NCI-H345 treated with DMSO at 0.1 percent for 48 hours (cell line): ENCODE measurements around the gene STAB1.

Source experiments
- DNase-seq: peaks from one replicate; lab custom pipeline; 2025; ENCODE audit not compliant: unreplicated experiment; lab: John Stamatoyannopoulos, UW

Gene STAB1

GRCh38 chr3:52534281-52535183 lies 39.4 kb downstream of the STAB1 start:
- DNase-seq: peak; percentile 25

- no peak for DNase-seq
Observed at GRCh38 chr3:52535411-52536111, 40.4 kb downstream of the STAB1 start.

- DNase-seq: no peak
Observed at GRCh38 chr3:52536112-52536368, 40.9 kb downstream of the STAB1 start.

- peak; percentile 82 for DNase-seq
Observed at GRCh38 chr3:52536369-52537164, 41.4 kb downstream of the STAB1 start, which contains the start of gene UQCC5. UQCC5 (plus strand) TSS chr3:52536605; CDS start chr3:52536756, 151 bp downstream.

GRCh38 chr3:52537165-52537620 lies 42.1 kb downstream of the STAB1 start:
- no peak for DNase-seq

GRCh38 chr3:52537726-52538421 lies 42.7 kb downstream of the STAB1 start:
- DNase-seq: no peak

- DNase-seq: no peak
Observed at GRCh38 chr3:52539010-52539653, 44.0 kb downstream of the STAB1 start.

GRCh38 chr3:52541050-52541449 lies 45.9 kb downstream of the STAB1 start:
- DNase-seq: no peak

GRCh38 chr3:52544937-52545336 lies 49.8 kb downstream of the STAB1 start:
- no peak for DNase-seq

GRCh38 chr3:52546111-52546901 lies 51.2 kb downstream of the STAB1 start:
- no peak for DNase-seq

GRCh38 chr3:52547143-52547542 lies 52.0 kb downstream of the STAB1 start:
- DNase-seq: no peak

- no peak for DNase-seq
Observed at GRCh38 chr3:52551118-52551517, 56.0 kb downstream of the STAB1 start.

- DNase-seq: no peak
Observed at GRCh38 chr3:52552089-52552488, 57.0 kb downstream of the STAB1 start.

GRCh38 chr3:52554026-52554755 lies 59.1 kb downstream of the STAB1 start:
- peak; percentile 25 for DNase-seq

- no peak for DNase-seq
Observed at GRCh38 chr3:52555056-52555455, 59.9 kb downstream of the STAB1 start.

GRCh38 chr3:52557011-52557960 lies 62.1 kb downstream of the STAB1 start:
- DNase-seq: no peak

GRCh38 chr3:52558436-52558835 lies 63.3 kb downstream of the STAB1 start:
- no peak for DNase-seq
